SK-N-DZ (cell line): ENCODE measurements around the gene TRIM15.

Source experiments
- DNase-seq: peaks from one replicate; pipeline ENCODE4 v3.0.0-alpha.2; 2015; ENCODE audit warnings: low spot score

Gene TRIM15

DNA sequence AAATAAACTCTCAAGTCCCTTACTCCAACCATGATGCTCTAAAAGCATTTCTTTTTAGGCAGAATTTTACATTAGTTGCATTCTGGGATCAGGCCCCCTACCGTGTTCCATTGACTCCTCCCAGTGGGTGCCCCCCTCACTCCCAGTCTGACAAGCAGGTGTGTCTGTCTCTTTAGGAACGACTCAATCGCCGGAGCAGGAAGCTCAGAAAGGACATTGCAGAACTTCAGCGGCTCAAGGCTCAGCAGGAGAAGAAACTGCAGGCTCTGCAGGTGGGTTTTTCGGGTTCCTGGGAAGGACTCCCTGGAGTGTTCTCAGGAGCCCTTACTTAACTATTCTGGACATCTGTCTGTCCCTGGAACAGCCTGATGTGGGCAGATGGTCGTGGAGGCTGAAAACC lies 17.5 kb upstream of the TRIM15 start:
- no peak for DNase-seq

DNA sequence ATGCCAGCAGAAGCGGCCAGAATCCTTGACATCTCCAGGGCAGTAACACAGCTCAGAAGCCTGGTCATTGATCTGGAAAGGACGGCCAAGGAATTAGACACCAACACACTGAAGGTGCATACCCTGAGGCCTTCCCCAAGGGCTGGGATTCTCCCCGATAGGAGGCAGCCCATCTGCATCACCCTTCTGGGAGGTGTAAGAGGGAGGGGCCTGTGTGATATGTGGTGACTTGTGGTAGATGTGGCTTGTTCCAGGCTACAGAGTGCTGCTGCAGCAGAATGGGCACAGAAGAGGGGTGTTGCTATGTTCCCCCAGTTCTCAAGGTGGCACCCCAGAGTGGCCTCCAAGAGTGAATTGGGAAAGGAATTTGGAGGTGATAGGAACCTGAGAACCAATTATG lies 16.2 kb upstream of the TRIM15 start:
- DNase-seq, result no peak

DNA sequence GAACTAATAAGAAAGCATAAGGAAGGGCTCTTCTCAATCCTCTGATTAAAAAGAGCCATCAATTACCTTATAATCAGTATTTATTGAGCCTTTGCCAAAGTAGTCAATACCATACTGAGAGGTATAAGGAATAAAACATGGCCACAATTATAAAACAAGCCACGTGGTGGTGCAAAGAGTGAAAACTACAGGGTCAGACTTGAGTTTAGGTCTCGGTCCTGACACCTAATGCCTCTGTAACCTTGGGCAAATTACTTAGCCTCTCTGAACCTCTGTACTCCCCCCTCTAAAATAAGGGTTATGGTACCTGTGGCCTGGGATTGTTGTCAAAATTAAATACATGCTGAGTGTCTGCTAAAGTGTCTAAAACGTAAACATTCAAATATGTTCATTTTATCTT lies 14.1 kb upstream of the TRIM15 start:
- no peak for DNase-seq

DNA sequence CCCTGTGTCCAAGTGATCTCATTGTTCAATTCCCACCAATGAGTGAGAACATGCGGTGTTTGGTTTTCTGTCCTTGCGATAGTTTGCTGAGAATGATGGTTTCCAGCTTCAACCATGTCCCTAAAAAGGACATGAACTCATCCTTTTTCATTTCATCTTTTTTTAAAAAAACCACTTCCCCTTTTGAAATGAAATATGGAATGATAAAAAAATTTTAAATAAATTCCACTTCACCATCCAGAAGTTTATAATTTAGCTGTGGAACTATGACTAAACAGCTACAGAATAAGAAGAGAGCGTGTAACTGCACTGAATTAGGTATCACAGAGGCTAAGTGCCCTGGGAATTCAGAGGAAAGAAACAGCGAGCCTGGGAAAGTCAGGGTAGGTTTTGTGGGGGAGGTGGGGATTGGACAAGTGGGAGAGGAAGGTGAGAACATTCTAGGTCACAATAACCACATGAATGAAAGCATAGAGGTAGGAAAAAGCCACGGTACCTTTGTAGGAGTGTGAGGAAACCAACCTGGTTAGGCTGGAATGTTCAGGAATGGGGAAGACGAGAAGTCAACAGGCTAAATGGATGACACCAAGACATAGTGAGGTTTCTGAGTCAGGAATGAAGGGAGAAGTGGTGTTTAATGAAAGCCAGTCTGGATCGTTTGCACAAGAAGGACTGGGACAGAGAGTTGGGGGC lies 13.3 kb upstream of the TRIM15 start:
- no peak for DNase-seq

DNA sequence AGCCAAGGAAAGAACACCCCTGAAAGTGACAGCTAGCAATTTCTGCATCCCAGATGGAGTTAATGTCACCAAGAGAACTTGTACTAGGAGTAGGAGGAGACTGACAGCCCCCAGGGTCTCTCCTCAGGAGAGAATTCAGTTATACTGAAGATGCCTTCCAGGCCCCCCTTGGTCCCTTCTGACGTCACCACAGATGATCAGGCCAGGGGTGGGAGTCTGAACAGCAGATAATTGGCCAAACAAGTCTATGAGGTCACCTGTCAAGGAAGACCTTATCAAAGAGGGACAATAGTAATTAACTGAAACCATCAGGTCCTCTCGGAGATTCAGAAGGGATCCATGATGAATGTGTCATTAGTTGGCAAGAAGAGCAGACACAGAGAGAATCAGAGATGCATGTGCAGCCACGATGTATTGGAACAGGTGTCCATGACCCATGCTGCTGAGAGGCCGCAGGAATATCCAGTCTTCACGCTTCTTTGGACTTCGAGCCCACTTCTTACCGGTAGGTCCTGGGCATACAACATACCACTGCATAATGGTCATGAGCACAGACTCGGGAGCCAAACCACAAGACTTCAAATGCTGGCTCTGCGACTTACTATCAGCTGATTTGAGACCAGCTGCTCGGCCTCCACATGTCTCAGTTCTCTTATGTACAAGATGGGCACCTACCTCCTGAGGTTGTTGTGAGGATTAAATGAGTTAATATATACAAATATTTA lies 12.5 kb upstream of the TRIM15 start:
- no peak for DNase-seq

DNA sequence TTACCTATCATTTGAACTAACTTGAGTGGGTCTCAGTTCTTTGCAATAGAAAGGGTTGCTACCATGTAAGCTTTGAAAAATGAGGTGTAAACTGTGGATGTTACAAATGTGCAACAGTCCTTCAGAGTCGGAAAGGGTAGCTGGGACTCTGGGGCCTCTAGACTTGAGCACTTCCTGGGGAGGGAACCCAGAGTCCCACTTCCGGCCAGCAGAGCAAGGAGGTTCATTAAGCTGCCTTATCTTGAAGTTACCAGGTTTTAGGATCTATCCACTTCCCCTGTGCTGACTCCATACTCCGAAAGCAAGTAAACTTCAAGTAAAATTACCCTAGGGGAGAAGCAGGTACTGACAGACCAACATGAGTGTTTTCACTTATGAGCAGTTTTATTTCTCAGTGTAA lies 11.8 kb upstream of the TRIM15 start:
- DNase-seq, result no peak

DNA sequence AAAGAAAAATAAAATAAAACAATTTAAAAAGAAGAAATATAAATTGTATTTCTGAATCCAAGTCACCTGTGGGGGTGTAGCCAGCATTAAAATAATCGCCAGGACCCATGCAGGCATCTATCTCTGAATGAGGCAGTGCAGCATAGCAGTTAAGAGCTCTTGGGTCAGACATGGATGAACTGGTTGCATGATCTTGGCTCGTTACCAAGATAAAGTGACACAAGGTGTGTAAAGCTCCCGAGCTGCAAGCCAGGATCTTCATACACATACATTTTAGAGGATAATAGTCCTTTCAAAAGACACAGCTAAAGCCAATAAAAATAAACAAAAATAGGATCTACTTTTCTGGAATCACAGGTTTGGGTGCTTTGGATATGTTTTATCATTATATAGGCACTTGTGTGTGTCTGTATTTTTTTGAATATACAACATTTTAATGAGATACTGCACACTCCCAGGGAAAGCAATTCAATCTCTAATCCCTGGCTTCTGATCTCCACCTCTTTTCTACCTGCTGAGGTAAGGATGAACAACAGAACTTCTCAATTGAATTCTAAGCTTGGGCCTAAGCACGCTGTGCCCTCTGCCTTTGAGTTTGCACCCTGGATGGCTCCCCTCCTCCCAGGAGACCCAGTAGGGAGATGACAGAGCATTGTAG lies 11.2 kb upstream of the TRIM15 start:
- DNase-seq, result no peak

DNA sequence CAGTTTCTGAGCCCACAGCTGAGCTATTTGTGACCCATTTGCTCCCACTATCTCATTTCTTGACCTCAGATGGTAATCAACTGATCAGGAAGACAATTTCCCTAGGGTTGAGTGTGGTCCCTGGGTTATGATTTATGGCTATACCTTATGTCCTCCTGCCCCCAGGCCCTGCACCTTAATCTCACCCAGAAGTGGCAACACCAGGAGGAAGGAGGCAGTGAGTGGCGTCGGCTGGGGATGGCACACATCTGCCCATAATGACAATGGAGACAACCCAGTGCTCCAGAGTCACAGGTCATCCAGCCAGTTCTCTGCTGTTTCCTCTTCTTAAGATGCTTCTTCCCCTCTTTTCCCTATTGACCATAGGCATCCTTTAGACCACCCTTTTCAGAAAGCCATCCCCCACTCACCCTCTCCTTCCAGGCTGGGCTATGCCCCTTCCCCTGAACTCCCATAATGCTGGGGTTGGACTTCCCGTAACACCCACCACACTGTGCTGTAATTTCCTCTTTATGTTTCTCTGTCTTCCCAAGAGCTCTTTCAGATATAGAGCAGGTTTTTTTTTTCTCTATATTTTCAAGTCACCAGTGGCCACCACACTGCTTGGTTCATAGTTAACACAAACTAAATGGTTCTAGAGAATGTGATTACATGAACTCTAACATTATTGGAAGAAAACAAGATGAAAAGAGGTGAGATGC lies 10.3 kb upstream of the TRIM15 start:
- DNase-seq, result no peak

DNA sequence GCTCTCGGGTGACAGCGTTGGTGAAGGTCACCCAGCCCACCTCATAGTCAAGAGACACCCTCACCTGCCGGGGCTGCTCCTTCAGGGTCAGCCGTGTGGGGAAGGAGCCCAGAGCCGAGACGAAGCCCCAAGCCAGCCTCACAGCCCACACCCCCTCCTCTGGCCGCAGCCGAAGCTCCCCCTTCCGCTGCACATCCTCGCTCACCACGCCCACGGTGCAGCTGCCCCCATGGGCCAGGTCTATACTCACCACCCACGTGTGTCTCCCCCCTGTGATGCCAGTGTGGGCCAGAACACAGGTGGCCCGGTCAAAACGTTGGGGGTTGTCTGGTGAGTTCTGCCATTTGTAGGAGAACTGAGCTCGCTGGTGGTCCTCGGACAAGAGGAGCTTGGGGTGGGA lies 9.3 kb upstream of the TRIM15 start:
- no peak for DNase-seq

DNA sequence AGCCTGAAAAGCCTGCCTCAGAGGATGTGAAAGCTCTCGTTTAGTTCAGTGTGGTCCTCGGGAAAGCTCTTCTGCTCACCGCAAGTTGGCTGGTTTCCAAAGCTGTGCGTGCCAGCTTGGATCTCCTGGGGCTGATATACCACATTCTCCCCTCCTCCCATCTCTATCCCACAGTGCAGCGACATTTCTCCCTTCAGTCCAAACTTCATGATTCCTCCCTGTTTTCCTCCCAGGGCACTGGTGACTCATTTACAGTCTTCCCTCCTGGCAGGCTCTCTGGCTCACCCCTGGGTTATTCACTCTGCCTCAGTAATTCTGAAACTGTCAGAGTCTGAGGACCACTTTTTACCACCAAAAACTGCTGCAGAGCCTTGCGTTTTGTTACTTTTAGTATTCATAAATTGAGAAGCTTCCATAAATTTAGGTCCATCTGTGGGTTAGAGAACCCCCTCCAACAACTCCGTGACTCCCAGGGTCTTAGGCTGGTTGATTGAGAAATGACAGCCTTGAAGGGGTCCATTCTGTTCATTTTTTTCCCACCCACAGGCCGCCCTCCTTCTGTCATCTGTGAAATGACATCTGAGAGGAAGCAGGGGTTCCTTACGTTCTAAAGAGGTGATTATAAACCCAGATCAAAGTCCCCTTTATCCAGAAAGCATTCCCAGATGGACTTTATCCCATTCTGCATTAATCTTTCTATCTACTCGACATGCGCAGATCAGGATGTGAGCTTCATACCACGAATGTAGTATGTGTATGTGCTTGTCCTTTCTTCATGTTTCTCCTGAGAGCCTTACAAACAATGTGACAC lies 8.4 kb upstream of the TRIM15 start:
- no peak for DNase-seq

DNA sequence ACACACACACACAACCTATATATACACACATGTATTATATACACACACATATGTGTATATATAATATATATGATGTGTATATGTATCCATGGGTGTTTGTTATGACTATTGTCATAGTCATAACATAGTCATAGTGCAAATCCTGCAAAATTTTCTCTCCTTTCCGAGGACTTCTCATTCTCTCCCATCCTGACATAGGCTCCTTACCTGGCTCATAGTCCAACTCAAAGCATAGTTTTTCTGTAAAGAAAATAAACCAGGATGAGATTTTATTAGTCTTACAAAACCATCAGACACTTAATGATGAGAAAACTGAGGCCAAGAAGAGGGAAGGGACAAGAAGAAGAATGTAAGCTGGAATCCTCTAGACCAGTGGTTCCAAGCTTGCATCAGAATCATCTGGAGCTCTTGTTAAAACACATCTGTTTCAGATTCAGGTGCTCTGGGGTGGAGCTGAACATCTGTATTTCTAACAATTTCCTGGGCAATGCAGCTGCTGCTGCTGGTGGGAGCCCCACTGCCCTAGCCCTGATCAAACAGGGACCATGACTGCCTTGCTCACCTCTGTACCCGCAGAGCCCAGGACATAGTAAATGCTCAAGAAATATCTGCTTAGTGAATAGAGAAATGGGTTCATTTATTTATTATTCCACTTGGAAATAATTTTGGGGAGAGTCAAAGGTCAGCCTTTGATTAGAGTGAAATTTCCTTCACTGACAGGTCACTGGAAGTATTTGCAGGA lies 7.7 kb upstream of the TRIM15 start:
- no peak for DNase-seq

DNA sequence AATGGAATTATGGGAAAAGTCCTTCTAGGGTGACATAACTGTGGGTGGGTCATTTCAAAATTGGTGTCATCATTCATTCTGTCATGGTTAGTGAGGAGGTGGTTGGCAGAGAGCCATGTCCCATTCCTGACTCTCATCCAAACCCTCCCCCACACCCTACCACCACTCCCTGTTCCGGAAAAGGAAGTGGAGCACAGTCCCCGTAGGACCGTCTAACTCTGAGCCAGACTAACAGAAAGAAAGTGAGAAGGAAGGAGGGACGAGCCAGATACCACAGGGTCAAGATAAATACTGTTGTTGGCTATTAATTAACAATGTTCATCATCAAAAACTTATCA lies 7.1 kb upstream of the TRIM15 start:
- DNase-seq, result no peak

DNA sequence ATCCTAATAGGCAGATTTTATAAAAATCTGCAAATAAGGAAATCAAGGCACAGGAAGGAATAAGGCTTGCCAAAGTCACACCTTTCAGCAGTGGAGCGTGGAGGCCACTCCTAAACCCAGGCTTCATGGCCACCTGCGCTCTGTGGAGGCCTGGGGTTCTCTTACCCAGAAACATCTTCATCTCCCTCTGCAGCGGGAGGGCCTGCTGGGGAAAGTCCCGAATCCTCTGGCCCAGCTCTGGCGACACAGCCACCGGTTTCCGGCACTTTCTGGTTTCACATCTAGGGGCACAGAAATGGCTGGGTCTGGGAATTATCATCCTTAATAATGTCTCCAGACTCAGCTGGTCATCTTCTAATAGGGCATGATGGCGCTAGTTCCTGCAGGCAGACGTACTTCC lies 6.6 kb upstream of the TRIM15 start:
- no peak for DNase-seq

DNA sequence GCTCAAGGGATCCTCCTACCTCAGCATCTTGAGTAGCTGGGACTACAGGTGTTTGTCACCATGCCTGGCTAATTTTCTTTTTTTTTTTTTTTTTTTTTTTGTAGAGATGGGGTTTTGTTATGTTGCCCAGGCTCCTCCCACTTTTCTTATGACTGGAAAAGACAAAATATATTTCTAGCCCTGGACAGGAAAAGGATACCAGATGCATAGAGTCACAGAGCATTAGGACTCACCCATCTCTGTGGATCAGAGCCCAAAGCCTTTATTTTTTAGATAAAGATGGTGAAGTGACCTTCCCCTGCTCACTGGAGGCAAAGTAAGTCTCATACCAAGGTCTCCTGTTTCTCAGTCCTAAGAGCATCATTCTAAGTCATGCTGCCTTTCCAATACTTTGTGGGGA lies 5.8 kb upstream of the TRIM15 start:
- DNase-seq, result no peak

DNA sequence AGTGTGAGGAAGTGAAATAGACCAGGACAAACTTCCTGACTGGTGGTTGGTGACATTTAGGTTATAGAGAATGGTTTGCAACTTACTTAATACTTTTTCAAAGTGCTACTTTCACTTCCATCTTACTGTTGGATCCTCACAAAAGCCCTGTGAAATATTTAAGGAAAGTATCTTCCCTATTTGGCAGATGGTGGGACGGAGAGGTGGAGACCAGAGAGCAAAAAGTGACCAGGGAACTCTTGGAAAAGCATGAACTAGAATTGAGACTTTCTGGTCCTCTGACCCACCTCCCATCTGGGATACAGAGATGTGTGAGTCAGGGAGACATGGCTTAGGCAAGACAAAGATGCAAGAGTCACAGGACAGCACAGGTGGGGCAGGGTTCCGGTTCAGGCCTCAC lies 5.3 kb upstream of the TRIM15 start:
- DNase-seq, result no peak

DNA sequence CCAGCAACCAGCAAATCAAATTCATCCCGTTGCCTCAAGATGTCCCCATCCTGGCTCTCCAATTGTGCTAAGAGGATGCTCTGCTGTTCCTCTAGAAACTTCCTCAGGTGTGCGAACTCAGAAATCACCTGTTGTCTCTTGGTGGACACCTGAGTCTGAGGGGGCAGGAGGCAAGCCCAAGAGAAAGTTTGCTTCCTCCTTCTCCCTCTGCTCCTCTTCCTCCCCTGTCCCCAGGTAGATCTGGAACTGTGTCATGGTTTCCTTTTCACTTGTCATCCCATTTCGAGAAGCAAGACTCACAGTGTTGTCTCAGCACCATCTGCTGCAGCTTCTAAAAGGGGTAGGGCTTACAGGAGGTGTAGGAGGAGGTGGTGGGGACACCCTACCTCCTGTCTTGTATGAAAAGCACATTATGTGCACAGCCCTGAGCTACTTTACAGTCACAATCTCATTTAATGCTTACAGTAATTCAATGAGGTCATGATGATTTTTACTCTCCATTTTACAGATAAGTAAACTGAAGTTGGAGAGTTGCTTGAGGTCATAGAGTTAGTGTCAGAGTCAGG lies 4.8 kb upstream of the TRIM15 start:
- no peak for DNase-seq

DNA sequence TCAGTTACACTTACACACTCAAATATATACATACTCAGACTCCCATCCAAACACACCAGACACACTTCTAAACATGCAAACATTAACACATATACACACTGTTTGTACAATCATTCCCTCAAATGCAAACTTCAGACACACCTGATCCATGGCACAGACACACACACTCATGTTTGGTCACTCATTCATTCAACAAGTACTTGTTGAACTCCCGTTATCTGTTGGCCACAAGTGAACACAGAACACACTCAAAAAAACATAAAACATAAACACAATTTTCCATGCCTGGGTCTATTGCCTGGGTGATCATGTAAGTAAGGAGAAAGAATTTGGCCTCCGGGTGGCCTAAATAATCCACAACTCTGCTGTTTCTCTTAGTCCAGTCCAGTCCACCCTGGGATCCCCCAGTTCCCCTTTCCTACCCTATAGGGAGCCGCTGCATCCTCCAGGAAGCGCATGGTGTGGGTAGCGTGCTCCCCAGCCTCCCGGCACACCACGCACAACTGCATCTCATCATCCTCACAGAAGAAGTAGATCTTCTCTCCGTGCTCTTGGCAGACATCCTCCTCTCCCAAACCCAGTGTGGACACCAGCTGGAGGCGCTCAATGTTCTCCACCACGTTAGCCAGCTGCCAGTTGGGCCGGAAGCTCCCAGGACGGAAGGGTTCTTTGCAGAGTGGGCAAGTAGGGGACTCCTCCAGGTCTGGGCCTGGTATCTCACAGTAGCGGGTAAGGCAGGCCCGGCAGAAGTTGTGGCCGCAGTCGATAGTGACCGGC lies 3.1 kb upstream of the TRIM15 start:
- DNase-seq, result no peak

DNA sequence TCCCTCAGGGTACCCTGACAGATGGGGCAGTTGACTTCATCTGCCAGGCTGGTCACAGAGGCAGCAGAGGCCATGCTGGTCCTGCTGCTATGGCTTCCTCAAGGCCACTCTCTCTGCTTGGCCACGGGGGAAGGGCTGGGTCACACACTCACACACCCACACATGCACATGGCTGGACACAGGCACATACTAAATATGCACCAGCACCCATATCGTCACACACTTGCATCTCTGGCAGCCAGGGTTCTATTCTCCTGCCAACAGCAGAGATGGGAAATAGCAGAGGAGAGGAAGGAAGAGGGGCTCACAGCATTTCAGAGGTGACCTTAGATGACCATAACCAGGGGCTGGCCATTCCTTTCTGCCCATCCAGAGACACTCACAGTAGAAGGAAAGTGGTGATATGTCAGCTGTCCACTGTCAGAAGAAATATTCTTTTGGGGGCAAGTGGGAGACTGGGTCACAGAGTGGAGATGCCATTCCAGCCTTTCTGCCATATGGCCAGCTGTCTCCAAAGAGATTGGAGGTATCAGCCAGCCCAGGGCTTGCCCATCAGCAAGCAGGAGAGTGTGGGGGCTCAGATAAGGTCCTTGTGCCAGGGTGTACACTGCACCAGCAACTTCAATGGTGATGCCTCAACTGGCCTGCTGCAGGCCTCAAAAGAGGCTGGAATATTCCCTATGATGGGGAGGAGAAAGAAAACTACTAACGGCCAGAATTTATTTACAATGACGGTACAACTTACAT lies 2.4 kb upstream of the TRIM15 start, which contains the start of gene TRIM10:
TSS of gene TRIM10 (minus strand) at position 427 of the 747 bp plus-strand sequence. CDS start at position 74, 353 bp downstream.
- DNase-seq, result no peak
